GM21381 (cell line): ENCODE measurements around the gene EEF2KMT.
"Not testable (repeated sequence)": the region's sequence is repeated elsewhere in the genome, so short reads cannot be mapped to it uniquely, and the experiment has no call there.

Source experiments
- ATAC-seq: cut with Tn5 transposase; IDR thresholded peaks from one replicate; pipeline ENCODE4 v1.9.1; 2021; ENCODE audit warnings: mild to moderate bottlenecking, moderate library complexity; ENCODE audit not compliant: unreplicated experiment

Gene EEF2KMT

GRCh38 chr16:5097470-5098220 lies at the start of gene EEF2KMT:
TSS of gene EEF2KMT (minus strand) at chr16:5097795. CDS start at chr16:5097739, 56 bp downstream.
- peak; percentile 98 for ATAC-seq

GRCh38 chr16:5144621-5144956 lies 47.0 kb upstream of the EEF2KMT start:
- ATAC-seq: not testable (repeated sequence)

- ATAC-seq: no peak
These were observed 46.4 kb upstream of the EEF2KMT start for GRCh38 chr16:5143761-5144620.

- not testable (repeated sequence) for ATAC-seq
These were observed 42.6 kb upstream of the EEF2KMT start for GRCh38 chr16:5140151-5140550.

- not testable (repeated sequence) for ATAC-seq
These were observed 37.3 kb upstream of the EEF2KMT start for GRCh38 chr16:5134739-5135452.

- ATAC-seq: not testable (repeated sequence)
These were observed 35.5 kb upstream of the EEF2KMT start for GRCh38 chr16:5132915-5133600.

- not testable (repeated sequence) for ATAC-seq
These were observed 33.9 kb upstream of the EEF2KMT start for GRCh38 chr16:5131467-5132004.

- not testable (repeated sequence) for ATAC-seq
These were observed 19.9 kb upstream of the EEF2KMT start for GRCh38 chr16:5117300-5118087.

- ATAC-seq: not testable (repeated sequence)
These were observed 19.2 kb upstream of the EEF2KMT start for GRCh38 chr16:5116780-5117295.

- not testable (repeated sequence) for ATAC-seq
These were observed 13.3 kb upstream of the EEF2KMT start for GRCh38 chr16:5110933-5111332.

- no peak for ATAC-seq
These were observed 11.0 kb upstream of the EEF2KMT start for GRCh38 chr16:5108505-5109158.

GRCh38 chr16:5105039-5105438 lies 7.4 kb upstream of the EEF2KMT start:
- ATAC-seq: not testable (repeated sequence)

- ATAC-seq: not testable (repeated sequence)
These were observed 5.9 kb upstream of the EEF2KMT start for GRCh38 chr16:5103296-5104032.

GRCh38 chr16:5099174-5099573 lies 1.6 kb upstream of the EEF2KMT start:
- ATAC-seq: not testable (repeated sequence)

- not testable (repeated sequence) for ATAC-seq
These were observed 895 bp upstream of the EEF2KMT start for GRCh38 chr16:5098221-5099159.

- not testable (repeated sequence) for ATAC-seq
These were observed 530 bp downstream of the EEF2KMT start for GRCh38 chr16:5097061-5097469.
